ENCODE measurements around the gene FGF7.
"Not testable (repeated sequence)": the region's sequence is repeated elsewhere in the genome, so short reads cannot be mapped to it uniquely, and the experiment has no call there.

The FGF7 gene, protein sequence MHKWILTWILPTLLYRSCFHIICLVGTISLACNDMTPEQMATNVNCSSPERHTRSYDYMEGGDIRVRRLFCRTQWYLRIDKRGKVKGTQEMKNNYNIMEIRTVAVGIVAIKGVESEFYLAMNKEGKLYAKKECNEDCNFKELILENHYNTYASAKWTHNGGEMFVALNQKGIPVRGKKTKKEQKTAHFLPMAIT

DNA sequence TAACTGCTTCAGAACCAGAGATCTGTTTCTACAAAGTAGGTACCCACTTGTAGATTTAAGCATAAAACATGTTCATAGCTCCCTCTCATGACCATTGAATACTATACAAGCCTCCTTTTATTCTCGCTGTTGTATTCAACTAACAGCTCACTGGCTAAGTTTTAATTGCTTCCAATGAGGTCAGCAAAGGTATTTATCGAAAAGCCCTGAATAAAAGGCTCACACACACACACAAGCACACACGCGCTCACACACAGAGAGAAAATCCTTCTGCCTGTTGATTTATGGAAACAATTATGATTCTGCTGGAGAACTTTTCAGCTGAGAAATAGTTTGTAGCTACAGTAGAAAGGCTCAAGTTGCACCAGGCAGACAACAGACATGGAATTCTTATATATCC, at the start of gene FGF7:
Gene FGF7 (plus strand): TSS at position 222 of the 400 bp plus-strand sequence. CDS start 1,056 bp downstream, outside the sequence.
- no peak for DNase-seq

DNA sequence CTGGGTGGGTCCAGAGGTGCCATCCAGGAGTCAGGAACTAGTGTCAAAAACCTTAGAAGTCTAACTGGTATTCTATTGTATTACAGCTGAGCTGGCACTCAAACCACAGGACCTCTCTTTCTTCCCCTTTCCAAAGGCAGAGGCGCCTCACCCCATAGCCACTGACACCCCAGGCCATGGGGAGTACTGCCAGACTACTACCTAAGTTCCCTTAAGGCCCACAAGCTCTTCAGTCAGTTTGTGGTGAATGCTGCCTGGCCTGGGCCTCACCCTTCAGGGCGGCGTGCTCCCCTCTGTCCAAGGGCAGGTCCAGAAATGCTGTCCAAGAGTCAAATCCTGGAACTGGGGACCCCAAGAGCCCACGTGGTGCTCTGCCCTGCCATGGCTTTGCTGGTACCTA, 43.0 kb upstream of the FGF7 start:
- peak; percentile 29 for DNase-seq

DNA sequence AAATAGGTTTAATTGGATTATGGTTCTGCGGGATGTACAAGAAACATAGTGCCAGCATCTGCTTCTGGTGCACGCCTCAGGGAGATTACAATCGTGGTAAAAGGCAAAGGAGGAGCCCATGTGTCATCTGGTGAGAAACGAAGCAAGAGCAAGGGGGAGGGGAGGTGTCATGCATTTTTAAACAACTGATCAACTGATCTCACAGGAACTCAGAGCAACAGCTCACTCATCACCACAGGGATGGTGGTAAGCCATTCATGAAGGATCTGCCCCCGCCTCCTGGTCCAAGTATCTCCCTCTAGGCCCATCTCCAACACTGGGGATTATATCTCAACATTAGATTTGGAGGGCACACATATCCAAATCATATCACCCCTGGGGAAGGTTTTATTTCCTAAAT, 42.1 kb upstream of the FGF7 start:
- no peak for DNase-seq

DNA sequence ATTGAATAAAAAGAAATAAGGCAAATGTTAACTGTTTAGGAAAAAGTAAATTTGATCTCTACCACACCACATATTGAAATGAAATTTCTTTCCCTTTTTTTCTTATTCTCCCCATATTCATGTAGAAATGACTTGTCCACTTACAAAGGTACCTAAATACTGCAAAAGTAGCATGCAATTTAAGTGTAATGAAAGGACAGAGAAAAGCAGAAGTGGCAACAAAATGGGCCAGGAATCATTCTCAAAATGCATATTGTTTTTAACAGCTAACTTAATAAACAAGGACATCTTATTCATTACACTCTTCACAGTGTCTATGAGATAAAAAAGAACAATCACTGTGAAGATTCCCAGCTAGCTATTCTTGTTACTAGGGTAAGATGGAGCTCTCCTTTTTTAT, 40.6 kb upstream of the FGF7 start:
- peak; percentile 10 for DNase-seq

DNA sequence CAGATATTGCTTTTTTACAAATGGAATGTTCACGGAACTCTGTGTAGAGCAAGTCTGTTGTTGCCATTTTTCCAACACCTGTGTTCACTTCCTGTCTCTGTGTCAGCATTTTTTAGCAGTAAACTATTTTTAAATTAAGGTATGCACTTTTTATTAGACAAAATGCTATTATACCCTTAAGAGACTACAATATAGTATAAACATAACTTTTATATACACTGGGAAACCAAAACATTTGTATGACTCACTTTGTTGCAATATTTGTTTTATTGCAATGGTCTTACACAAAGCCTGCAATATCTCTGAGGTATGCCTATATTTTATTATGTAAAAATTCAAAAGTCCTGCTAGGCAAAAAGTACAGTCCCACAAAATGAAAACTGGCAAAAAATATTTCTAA, 39.8 kb upstream of the FGF7 start:
- peak; percentile 55 for DNase-seq

DNA sequence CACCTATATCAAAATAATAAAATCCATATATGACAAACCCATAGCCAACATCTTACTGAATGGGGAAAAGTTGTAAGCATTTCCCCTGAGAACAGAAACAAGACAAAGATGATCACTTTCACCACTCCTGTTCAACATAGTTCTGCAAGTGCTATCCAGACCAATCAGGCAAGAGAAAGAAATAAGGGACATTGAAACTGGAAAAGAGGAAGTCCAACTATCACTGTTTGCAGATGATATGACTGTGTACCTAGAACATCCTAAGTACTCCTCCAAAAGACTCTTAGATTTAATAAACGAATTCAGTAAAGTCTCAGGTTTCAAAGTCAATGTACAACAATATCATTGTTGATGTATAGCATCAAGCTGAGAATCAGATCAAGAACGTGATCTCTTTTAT, 35.6 kb upstream of the FGF7 start:
- peak; percentile 15 for DNase-seq

DNA sequence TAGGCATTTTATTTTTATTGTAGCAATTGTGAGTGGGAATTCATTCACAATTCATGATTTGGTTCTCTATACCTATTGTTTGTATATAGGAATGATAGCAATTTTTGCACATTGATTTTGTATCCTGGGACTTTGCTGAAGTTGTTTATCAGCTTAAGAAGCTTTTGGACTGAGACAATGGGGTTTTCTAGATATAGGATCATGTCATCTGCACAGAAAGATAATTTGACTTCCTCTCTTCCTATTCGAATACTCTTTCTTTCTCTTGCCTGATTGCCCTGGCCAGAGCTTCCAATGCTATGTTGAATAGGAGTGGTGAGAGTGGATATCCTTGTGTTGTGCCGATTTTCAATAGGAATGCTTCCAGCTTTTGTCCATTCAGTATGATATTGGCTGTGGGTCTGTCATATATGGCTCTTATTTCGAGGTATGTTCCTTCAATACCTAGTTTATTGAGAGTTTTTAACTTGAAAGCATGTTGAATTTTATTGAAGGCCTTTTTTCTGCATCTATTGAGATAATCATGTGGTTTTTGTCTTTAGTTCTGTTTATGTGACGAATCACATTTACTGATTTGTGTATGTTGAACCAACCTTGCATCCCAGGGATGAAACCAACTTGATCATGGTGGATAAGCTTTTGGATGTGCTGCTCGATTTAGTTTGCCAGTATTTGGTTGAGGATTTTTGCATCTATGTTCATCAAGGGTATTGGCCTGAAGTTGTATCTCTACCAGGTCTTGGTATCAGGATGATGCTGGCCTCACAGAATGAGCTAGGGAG, 20.3 kb upstream of the FGF7 start:
- DNase-seq = not testable (repeated sequence)

DNA sequence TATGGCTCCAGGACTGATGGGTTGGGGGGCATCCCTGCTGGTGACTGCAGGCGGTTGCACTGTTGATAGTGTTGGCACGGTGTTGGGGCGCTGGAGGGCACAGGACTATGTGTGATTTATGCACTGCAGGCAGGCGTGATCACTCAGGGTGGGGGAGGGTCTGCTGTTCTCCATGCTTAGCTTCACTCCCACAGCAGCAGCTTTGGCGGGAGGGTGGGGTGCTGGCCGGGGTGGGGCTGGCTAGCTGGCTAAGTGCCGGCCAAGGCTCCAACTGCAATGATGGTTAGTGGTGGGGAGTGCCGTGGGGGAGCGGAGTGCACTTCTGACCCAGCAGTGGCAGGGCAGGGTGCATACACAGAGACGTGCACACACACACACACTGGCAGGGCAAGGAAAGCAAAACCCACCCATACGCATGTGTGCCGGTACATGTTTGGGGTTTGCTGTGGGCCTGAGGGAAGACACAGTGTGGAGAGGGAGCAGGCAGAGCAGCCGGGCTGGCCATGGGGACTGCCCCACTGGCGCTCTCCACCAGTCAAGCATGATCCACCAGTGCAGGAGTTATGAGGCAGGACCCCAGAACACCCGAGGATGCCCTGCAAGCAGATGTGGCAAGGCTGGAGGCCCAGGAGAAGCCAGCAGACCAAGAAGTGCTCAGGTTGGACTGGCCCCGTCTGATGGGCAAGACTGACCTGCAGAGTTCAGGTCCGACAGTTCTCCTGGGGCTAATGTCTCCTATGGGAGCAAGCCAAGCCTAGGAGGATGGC, 16.5 kb upstream of the FGF7 start:
- DNase-seq = no peak

DNA sequence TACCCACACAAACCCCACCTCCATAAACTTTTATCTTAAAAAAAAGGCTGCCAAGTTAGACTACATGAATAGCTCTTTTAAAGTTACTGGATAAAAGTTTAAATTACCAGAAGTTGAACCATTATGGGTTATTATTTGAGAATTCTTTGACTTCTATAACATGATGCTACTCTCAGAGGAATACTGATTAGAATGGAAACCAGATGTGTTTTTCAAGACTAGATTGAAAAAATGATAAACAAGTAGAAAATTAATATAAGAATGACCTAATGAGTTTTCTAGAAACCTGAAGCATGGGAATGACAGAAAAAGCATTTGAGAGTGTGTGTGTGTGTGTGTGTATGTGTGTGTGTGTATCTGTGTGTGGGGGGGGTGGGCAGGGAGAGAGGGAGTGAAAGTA, 12.4 kb upstream of the FGF7 start:
- DNase-seq = no peak

DNA sequence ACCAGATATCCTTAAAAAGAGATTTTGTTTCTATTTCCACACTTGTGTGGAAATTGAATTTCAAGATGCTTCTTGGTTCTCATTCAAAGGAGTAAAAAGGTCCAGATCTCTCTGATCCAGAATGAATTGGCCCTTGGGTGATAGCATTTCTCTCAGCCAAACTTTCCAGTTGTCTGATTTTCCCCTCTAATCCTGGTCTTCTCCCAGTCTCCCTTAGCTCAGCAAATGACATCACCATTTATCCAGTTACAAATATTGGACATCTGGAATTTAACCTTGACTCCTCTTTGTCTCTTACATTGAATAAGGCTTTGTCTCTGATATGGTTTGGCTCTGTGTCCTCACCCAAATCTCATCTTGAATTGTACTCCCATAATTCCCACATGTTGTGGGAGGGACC, 10.2 kb upstream of the FGF7 start:
- no peak for DNase-seq

DNA sequence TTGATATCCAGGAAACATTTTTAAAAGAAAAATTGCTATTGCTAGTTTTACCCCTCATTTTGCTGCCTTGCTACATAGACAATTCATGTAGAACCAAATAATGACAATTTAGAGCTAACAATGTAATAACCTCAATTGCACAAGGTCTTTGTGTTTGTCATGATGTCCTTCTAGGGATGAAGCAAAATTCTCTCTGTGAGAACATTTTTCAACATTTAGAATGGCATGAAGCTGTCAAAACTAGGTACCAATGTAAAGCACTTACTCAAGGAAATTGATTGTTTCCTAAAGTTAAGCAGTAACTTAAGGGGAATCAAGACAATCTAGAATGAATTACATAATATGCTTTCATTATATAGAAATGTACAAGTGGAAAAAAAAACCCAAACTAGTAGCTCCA, 7.9 kb upstream of the FGF7 start:
- no peak for DNase-seq

DNA sequence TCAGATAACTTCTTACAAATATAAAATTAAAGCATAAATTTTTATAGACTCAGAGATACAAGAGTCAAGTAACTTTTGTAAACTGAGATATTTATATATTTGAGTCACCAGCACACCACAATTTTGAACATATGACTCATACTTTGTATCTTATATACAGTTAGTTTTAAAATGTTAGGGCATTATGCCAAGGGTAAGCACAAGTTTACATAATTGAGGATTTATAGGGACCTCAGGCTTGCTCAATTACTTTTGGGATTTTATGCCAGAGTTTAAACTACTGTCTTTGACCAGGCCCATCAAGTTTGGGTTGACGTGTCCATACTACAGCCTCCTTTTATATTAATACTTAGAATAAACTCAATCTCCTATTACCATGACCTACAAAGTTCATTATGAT, 7.4 kb upstream of the FGF7 start:
- no peak for DNase-seq

DNA sequence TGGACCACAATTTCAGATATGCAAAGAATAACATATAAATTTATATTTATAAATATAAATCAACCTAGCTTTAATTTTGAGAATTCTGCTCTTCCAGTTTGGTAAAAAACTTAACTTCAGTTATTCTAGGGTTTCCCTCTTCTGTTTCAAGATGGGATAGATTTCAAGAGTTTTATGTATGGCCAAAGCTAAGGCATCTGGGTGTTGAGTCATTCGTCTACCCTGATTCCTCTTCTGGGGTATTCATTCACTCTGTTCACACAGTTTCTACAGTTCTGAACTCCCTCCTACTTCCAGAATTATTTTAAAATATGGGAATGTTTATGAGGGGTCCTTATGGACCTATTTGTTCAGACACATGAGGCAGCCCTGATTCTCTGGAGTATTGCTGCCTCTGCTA, 4.2 kb upstream of the FGF7 start:
- no peak for DNase-seq

DNA sequence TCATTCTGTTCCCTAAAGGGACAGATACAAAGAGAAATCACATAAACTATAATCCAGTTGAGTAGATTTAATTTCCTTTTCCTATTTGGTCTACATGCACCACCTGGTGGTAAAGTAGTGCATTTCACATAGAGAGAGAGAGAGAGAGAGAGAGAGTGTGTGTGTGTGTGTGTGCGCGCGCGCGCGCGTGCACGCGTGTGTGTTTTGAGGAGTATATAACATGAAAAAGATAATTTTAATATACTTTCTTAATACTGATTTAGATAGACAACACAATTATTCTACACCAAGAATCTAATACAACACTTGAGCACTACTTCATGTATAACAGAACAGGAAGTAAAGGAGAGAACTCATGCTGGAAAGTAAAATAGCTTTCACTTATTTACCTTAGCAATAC, 1.1 kb upstream of the FGF7 start:
- DNase-seq = peak; percentile 67

DNA sequence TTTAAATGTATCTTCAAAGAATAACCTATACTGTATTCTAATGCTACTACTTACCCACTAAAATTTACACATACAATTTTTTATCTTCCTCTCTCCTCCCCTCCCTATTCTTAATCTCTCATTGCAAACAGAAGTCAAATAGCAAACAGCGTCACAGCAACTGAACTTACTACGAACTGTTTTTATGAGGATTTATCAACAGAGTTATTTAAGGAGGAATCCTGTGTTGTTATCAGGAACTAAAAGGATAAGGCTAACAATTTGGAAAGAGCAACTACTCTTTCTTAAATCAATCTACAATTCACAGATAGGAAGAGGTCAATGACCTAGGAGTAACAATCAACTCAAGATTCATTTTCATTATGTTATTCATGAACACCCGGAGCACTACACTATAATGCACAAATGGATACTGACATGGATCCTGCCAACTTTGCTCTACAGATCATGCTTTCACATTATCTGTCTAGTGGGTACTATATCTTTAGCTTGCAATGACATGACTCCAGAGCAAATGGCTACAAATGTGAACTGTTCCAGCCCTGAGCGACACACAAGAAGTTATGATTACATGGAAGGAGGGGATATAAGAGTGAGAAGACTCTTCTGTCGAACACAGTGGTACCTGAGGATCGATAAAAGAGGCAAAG, 984 bp downstream of the FGF7 start:
- no peak for DNase-seq

DNA sequence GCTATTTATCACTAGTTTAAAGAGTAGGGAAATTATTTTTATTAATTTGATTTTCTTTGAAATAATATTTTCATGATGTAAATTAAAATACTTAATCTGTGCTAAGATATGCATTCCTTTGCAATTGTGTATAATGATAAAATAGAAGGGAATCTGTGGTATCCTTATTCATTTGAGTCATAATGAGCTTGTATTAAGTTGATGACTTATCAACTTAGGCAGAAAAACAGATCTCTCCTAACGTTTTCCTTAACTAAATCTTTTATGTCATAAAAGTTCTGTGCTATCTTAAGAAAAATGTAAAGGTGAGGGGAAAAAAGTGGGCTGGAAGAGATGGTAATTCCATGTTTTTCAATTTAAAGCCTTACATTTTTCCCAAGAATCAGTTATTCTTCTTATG, 1.9 kb downstream of the FGF7 start:
- DNase-seq = no peak

DNA sequence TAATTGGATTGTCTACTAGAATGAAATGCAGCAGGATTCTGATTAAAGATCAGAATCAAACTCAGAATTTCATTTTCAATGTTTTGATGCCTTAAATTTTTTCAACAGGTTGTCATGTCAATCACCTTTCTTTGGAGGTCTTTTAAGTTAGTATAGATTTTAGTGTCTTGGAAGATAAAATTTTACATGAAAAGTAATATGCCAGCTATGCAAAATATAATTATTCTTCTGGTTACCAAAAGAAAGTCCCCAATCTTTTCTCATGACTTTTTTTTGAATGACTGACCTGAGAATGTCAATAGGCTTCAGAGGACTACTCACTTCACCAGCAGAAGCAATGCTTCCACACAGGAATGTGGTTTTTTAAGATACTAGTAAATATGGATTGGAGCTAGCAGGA, 4.3 kb downstream of the FGF7 start:
- no peak for DNase-seq

DNA sequence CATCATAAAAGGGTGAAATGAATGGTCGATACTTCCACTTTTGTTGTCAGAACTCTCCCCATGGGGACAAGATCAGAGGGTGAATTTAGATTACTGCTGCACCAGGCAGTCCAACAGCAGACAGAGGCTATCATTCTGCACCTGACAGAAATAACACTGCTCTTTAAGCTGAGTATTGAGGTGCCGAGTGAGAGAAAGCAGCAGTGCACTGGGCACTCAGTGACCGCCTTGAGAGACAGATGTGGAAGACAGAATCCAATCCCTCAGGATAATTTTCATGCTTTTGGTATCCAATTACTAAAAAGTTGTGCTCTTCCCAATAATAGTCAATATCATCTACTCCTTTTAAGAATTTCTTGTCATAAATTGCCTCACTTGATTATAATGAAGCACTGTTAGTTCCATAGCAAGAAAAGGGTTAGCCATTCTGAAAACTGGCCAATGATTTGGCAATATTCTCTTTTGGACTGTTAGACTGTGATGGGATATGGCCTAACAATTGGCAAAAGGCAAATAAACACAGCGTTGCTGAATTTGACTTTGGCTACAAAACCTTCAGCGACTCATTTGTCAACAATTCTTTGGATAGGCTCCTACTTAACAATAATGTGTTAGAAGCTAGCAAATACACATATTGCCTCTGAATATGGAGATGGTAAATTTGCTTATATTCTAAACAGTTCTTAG, 5.5 kb downstream of the FGF7 start:
- DNase-seq = no peak

DNA sequence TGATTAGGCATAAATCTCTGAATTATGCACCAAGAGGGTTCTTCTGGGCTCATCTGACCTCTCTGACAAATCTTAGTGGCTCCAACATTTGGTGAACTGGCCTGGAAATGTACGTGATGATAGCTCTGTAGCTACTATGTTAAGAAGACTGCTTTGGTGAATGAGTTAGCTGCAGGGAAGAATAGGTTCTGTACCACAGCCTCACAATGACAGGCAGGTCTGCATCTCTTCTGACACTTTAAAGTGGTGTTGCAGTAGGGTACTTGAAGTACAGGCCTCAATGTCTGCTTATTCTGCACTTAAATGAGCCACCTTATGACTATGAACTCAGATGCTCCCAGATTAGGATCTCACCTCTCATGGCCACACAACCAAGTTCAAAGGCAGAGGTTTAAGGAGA, 7.0 kb downstream of the FGF7 start:
- no peak for DNase-seq

DNA sequence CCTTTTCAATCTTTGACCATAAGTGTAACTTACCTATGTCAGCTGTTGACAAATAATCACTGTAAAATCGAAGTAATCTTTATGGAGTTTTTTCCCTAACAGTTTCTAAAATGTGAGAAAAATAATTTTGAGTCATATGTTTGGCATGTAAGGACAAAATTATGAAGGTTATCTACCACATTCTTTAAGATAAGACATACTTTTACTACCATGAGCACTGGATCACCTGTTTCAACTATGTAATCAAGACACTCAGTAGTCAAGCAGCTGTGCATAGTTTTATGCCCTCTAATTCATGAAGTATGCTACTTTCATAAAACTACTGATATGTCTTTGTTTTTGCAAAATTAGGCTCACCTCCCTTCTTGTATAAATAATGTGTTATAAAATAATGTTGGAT, 12.1 kb downstream of the FGF7 start:
- DNase-seq = no peak

DNA sequence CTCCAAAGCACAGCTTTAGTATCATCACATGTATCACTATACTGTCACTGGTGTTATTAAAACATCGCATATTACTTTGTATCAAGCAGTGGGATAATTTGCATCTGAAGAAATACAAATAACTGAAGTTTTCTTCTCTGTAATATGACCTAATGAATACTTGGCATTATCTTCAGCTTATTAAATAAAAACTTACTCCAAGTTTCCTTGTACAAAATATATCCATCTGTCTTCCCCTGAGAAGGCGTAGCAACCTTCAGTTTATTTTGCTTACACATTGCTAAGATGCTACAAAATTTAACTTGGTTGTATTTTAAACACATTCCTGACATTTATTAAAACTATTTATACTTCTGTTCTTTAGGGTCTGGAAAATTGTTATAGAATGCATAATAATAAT, 13.7 kb downstream of the FGF7 start:
- no peak for DNase-seq

DNA sequence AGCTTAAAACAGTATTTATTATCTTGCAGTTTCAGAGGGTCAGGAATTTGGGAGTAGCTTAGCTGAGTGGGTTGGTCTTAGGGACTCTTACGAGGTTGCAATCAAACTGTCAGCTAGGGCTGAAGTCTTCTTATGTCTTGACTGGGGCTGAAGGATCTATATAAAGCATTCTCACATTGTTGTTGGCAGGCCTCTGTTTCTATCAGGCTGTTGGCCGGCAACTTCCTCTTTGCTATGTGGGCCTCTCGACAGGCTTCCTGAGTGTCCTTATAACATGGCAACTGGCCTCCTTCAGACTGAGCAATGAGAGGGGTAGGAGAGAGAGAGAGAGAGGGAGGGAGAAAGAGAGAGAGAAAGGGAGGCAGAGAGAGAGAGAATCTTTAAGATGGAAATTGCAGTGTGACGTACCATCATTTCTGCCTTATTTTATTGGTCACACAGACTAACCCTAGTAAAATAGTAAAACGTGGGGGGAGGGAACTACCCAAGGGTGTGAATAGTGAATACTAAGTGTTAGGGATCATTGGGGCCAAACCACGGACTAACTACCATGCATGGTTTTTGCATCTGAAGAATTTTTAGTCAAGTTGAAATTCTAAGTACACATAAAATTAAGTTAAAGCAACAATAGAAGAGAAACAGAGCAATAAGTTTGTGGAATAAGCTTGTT, 16.1 kb downstream of the FGF7 start:
- peak; percentile 61 for DNase-seq
